ENCODE data around the gene HOXC12.

- TF ChIP-seq CTCF (IDR thresholded peaks at IDR 0.05; ENCODE audit: low read length), result no peak
- TF ChIP-seq EZH2phosphoT487 (IDR thresholded peaks at IDR 0.05; ENCODE audit: low read length), result no peak
These were observed 53.5 kb downstream of the HOXC12 start for GRCh38 chr12:54008260-54008552.

Data from MM.1S (cell line).